ENCODE data around the gene CCDC141. TPM values are rescaled to one million over a fixed set of nuclear protein-coding genes. Genes with fewer than 3 reads are reported as not detected.

Gene CCDC141
- total RNA-seq, 1 donor from 2014 or later = 4.0 TPM

DNA sequence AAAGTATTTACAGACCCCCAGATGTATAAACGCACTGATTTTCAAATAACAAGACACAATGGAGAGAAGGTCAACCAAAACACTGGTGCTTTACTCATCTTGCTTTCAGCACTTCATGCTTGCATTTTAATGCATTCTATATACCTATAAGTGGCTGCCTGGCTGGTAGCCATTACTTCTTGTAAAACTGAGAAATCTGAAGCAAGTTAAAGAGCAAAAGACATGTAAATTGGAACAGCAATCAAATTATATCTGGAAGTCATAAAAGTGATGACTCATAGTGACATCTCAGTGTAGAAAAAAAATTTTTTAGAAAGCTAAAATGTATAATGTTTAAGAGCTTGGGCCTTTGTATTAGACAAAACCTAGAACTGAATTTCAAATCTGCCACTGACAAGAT, 106.2 kb downstream of the CCDC141 start:
- TF ChIP-seq, protein P1, sequence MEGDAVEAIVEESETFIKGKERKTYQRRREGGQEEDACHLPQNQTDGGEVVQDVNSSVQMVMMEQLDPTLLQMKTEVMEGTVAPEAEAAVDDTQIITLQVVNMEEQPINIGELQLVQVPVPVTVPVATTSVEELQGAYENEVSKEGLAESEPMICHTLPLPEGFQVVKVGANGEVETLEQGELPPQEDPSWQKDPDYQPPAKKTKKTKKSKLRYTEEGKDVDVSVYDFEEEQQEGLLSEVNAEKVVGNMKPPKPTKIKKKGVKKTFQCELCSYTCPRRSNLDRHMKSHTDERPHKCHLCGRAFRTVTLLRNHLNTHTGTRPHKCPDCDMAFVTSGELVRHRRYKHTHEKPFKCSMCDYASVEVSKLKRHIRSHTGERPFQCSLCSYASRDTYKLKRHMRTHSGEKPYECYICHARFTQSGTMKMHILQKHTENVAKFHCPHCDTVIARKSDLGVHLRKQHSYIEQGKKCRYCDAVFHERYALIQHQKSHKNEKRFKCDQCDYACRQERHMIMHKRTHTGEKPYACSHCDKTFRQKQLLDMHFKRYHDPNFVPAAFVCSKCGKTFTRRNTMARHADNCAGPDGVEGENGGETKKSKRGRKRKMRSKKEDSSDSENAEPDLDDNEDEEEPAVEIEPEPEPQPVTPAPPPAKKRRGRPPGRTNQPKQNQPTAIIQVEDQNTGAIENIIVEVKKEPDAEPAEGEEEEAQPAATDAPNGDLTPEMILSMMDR (conservative IDR thresholded peaks at IDR 0.05) = no peak
- no peaks in the 10 kb centered on the region for H3K27me3 Mint-ChIP-seq
- no peaks in the 10 kb centered on the region for H3K9me3 Mint-ChIP-seq

DNA sequence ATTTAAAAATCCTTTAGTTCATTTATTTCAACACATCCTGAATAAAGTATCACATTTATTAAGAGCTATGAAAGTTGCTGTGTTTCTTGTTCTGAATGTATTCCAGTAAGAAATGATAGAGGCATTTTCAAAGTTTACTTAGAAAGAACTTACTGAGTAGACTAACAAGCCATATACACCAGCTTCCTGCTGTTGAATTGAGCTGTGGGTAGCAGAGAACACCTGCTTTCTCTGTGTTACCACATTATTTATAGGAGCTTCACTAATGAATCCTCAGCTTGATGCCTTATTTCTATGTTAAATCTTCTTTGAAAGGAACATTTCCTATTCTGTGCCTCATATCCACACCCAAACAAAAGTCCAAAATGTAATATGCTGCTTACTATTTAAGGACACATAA, 115.4 kb downstream of the CCDC141 start:
- no peaks in the 10 kb centered on the region for H3K27me3 Mint-ChIP-seq
- H3K27ac Mint-ChIP-seq = no peak overlapping the region
- TF ChIP-seq, protein P1 (conservative IDR thresholded peaks at IDR 0.05) = no peak
- H3K36me3 Mint-ChIP-seq = no peaks in the 10 kb centered on the region
- peaks cover 9% of the 10 kb centered on the region for H3K9me3 Mint-ChIP-seq
- DNase-seq (ENCODE audit: extremely low spot score, unreplicated experiment) = no peak
- no peaks in the 10 kb centered on the region for H3K4me1 Mint-ChIP-seq (ENCODE audit: unreplicated experiment)
- H3K4me3 Mint-ChIP-seq = no peak overlapping the region

More for the DNA sequence above, 106.2 kb downstream of the CCDC141 start:
- Mint-ChIP-seq H3K36me3 (no peaks in the 10 kb centered on the region), H3K27ac (no peak overlapping the region), H3K4me1 (ENCODE audit: unreplicated experiment) (no peaks in the 10 kb centered on the region), H3K4me3 (no peak overlapping the region)
- no peak for DNase-seq (ENCODE audit: extremely low spot score, unreplicated experiment)

- peaks cover 9% of the 10 kb centered on the region for H3K9me3 Mint-ChIP-seq
- TF ChIP-seq, protein P1 (conservative IDR thresholded peaks at IDR 0.05) = no peak
- no peak for DNase-seq (ENCODE audit: extremely low spot score, unreplicated experiment)
- H3K27me3 Mint-ChIP-seq = no peaks in the 10 kb centered on the region
- no peaks in the 10 kb centered on the region for H3K4me1 Mint-ChIP-seq (ENCODE audit: unreplicated experiment)
- no peak overlapping the region for H3K27ac Mint-ChIP-seq
- H3K36me3 Mint-ChIP-seq = no peaks in the 10 kb centered on the region
- no peak overlapping the region for H3K4me3 Mint-ChIP-seq
These were observed 116.4 kb downstream of the CCDC141 start for GRCh38 chr2:178933493-178933892.

DNA sequence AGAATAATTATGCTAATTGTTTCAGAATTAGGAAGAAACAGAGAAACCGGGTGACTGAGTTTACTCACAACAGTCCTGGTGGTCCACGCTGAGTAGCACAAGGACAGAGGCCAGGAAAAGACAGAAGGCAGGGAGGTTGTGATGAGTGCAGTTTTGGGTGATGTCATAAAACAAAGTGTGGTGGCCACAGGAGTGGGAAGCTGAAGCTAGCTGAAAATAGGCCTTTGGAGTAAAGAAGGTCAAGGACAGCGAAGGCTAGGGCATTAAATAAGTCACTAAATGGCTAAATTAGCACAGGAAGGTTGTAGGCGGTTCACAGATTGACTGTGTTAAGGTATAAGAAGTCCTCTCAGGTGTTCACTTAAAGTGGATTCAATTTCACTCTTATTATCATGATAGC, 121.9 kb downstream of the CCDC141 start:
- no peak overlapping the region for H3K4me3 Mint-ChIP-seq

DNA sequence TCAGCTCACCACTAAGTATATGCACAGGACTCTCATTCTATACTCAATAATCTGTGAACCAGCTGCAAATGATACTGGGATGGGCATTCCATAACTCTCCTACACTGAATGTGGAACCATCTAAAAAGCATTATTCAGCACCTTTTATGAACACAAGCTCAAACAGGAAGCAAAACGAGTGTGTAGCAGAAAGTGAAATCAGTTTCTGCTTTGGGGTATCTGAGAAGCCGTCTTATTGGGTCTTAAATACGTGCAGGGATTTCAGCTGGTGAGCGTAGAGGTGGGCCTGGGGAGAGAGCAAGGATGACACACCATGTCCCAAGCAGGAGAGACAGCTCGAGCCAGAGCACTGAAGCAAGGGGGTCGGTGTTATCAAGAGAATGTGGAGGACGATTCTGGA, 122.8 kb downstream of the CCDC141 start:
- DNase-seq (ENCODE audit: extremely low spot score, unreplicated experiment) = no peak
- Mint-ChIP-seq H3K27me3 (no peaks in the 10 kb centered on the region), H3K4me3 (no peak overlapping the region), H3K9me3 (no peaks in the 10 kb centered on the region), H3K4me1 (ENCODE audit: unreplicated experiment) (no peaks in the 10 kb centered on the region), H3K36me3 (no peaks in the 10 kb centered on the region), H3K27ac (no peak overlapping the region)
- TF ChIP-seq, protein P1 (conservative IDR thresholded peaks at IDR 0.05) = no peak

More for the DNA sequence above, 121.9 kb downstream of the CCDC141 start:
- Mint-ChIP-seq H3K9me3 (no peaks in the 10 kb centered on the region), H3K27ac (no peak overlapping the region), H3K27me3 (no peaks in the 10 kb centered on the region), H3K36me3 (no peaks in the 10 kb centered on the region), H3K4me1 (ENCODE audit: unreplicated experiment) (no peaks in the 10 kb centered on the region)
- no peak for DNase-seq (ENCODE audit: extremely low spot score, unreplicated experiment)
- TF ChIP-seq, protein P1 (conservative IDR thresholded peaks at IDR 0.05) = no peak

GRCh38 chr2:178924817-178925216, 125.1 kb downstream of the CCDC141 start:
- Mint-ChIP-seq H3K4me1 (ENCODE audit: unreplicated experiment) (no peaks in the 10 kb centered on the region), H3K9me3 (no peaks in the 10 kb centered on the region), H3K4me3 (no peak overlapping the region), H3K27me3 (no peaks in the 10 kb centered on the region), H3K36me3 (no peaks in the 10 kb centered on the region), H3K27ac (no peak overlapping the region)
- DNase-seq (ENCODE audit: extremely low spot score, unreplicated experiment) = no peak
- TF ChIP-seq, protein P1 (conservative IDR thresholded peaks at IDR 0.05) = no peak

Measured in type B pancreatic cell (in vitro differentiated cells).